BE2C (cell line): ENCODE data around the gene IRS2.

Source experiments
- DNase-seq: peaks from one replicate; pipeline ENCODE4 v3.0.0-alpha.2; 2020
- H3K27me3 ChIP-seq: fragments of 250-450 bp; sonication (Bioruptor Pico); 2 replicates; pipeline ENCODE4 v1.5.1; 2020; ENCODE audit warnings: mild to moderate bottlenecking
- H3K36me3 ChIP-seq: fragments of 250-450 bp; sonication (Bioruptor Pico); 2 replicates; pipeline ENCODE4 v1.5.1; 2020; ENCODE audit warnings: mild to moderate bottlenecking
- H3K4me1 ChIP-seq: fragments of 250-450 bp; sonication (Bioruptor Pico); 2 replicates; pipeline ENCODE4 v1.5.1; 2020
- H3K4me3 ChIP-seq: 2 replicates; pipeline ENCODE4 v1.5.1; 2011; ENCODE audit warnings: low read depth, low read length
- H3K9me3 ChIP-seq: fragments of 250-450 bp; sonication (Bioruptor Pico); 2 replicates; pipeline ENCODE4 v1.5.1; 2020
- TF ChIP-seq, protein P1 (sequence below): IDR thresholded peaks from 2 replicates; pipeline ENCODE4 v1.5.1; 2012; ENCODE audit warnings: mild to moderate bottlenecking, low read depth, low read length

IRS2 gene

DNA sequence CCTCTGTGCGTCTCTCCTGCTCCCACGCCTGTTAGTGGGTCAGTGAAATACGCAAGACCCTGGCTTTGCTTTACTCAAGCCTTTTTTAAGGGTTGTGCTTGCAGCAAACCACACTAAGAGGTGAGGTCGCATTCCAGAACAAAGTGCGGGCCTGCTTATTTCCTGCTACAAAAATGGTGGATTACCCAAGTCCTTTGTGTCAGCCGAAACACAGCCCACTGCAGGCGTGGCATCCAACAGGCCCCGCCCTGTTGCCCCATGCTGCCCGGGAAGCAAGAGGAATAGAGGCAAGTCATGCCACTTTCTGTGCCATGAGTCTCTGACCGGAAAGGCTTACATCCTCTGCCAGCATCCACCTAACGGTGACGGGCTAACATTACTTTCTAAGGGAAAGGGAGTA is 7.7 kb upstream of the IRS2 start:
- TF ChIP-seq, protein P1, sequence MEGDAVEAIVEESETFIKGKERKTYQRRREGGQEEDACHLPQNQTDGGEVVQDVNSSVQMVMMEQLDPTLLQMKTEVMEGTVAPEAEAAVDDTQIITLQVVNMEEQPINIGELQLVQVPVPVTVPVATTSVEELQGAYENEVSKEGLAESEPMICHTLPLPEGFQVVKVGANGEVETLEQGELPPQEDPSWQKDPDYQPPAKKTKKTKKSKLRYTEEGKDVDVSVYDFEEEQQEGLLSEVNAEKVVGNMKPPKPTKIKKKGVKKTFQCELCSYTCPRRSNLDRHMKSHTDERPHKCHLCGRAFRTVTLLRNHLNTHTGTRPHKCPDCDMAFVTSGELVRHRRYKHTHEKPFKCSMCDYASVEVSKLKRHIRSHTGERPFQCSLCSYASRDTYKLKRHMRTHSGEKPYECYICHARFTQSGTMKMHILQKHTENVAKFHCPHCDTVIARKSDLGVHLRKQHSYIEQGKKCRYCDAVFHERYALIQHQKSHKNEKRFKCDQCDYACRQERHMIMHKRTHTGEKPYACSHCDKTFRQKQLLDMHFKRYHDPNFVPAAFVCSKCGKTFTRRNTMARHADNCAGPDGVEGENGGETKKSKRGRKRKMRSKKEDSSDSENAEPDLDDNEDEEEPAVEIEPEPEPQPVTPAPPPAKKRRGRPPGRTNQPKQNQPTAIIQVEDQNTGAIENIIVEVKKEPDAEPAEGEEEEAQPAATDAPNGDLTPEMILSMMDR = no peak
- Histone ChIP-seq H3K9me3 (no peaks in the 10 kb centered on the region), H3K4me3 (no peak overlapping the region), H3K36me3 (no peaks in the 10 kb centered on the region), H3K4me1 (peaks cover 3% of the 10 kb centered on the region; the same call in 1 of the 2 replicates), H3K27me3 (peaks cover 9% of the 10 kb centered on the region; the same call in 1 of the 2 replicates)
- no peak for DNase-seq

GRCh38 chr13:109792416-109793059 is 6.2 kb upstream of the IRS2 start:
- Histone ChIP-seq H3K36me3 (no peaks in the 10 kb centered on the region), H3K4me3 (no peak overlapping the region), H3K4me1 (peaks cover 4% of the 10 kb centered on the region; the same call in 1 of the 2 replicates), H3K9me3 (no peaks in the 10 kb centered on the region), H3K27me3 (peaks cover 9% of the 10 kb centered on the region; the same call in 1 of the 2 replicates)
- TF ChIP-seq, protein P1 = no peak
- no peak for DNase-seq

- Histone ChIP-seq H3K27me3 (peaks cover 3% of the 10 kb centered on the region; the same call in 1 of the 2 replicates), H3K36me3 (no peaks in the 10 kb centered on the region), H3K9me3 (no peaks in the 10 kb centered on the region), H3K4me3 (peak overlapping the region; percentile 47), H3K4me1 (peaks cover 4% of the 10 kb centered on the region; the same call in 1 of the 2 replicates)
- TF ChIP-seq, protein P1 = peak; percentile 87
- peak; percentile 58 for DNase-seq
Observed at GRCh38 chr13:109790942-109791605, 4.7 kb upstream of the IRS2 start.

DNA sequence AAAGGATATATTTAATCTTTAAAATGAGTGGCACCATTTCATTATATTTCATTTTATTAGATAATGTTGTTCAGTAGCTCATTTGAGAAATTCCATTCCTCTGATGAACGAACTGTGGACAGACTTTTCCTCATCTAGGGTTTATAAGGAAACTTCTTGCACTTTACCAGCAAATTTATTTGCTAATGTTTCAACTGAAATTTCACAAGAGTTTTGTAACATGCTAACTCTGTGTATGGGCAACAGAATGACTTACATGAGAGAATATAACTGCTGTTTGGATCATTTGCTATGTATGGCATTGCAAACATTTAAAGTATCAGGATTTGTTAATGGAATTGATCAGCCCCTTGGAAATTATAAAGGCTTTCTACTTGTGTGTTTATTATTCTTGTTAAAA is 3.7 kb upstream of the IRS2 start:
- DNase-seq = no peak
- Histone ChIP-seq H3K36me3 (no peaks in the 10 kb centered on the region), H3K4me1 (peaks cover 4% of the 10 kb centered on the region; the same call in 1 of the 2 replicates), H3K4me3 (no peak overlapping the region), H3K9me3 (no peaks in the 10 kb centered on the region), H3K27me3 (peaks cover 3% of the 10 kb centered on the region; the same call in 1 of the 2 replicates)
- TF ChIP-seq, protein P1 = no peak

DNA sequence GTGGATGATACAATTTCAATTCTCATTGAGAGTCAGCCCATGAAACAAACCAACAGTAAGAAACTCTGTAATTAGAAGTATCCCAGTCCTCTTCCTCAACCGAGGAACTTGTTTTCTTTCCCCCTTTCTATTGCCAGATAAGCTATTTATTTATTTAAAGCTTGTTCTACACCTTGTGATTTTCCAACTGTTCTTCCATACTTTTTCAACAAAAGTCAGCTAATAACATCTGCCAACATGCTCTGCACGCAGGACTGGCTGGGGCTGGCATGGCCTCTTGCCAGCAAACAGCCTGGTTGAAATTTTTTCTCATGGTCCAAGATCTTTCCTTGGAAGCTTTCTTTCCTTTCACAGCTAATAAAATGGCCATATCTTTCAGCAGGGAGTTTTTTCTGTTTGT is 2.9 kb upstream of the IRS2 start:
- Histone ChIP-seq H3K4me3 (no peak overlapping the region), H3K9me3 (no peaks in the 10 kb centered on the region), H3K36me3 (no peaks in the 10 kb centered on the region), H3K27me3 (peaks cover 5% of the 10 kb centered on the region; the same call in 1 of the 2 replicates), H3K4me1 (peaks cover 4% of the 10 kb centered on the region; the same call in 1 of the 2 replicates)
- TF ChIP-seq, protein P1 = no peak
- DNase-seq = no peak
